Lower leg skin (tissue), 3 donors: ENCODE results near the gene COLGALT1.

Experiments
- POLR2A ChIP-seq, 2 donors: fragments of 450-650 bp; IDR thresholded peaks; one replicate each; pipeline ENCODE4 v1.6.1; 2016 to 2017; ENCODE audit warnings: antibody characterized with exemption in 2 of 2, mild to moderate bottlenecking in 1 of 2, moderate library complexity in 1 of 2
- TF ChIP-seq, protein P1 (sequence below), 3 donors: fragments of 450-650 bp; IDR thresholded peaks; one replicate each; pipeline ENCODE4 v1.5.1; 2016; ENCODE audit warnings: antibody characterized with exemption in 3 of 3, mild to moderate bottlenecking in 3 of 3, moderate library complexity in 2 of 3

DNA sequence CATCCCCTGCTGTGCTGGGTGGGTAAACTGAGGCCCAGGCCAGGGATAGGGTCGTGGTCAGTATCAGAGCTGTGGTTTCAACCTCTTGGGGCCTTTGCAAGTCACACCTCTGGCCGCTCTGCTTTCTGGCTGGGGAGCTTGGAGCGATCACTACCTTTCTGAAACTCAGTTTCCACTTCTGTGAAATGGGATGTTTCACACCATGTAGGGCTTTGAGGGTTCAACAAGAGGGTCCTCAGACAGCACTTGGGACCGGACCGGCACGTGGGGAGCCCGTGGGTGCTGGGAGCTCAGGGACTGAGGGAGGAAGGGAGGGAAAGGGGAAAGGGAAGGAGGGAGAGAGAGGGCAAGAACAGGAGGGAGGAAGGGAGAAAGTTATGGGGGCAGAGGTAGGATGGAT lies 22.9 kb upstream of the COLGALT1 start:
- TF ChIP-seq, protein P1, sequence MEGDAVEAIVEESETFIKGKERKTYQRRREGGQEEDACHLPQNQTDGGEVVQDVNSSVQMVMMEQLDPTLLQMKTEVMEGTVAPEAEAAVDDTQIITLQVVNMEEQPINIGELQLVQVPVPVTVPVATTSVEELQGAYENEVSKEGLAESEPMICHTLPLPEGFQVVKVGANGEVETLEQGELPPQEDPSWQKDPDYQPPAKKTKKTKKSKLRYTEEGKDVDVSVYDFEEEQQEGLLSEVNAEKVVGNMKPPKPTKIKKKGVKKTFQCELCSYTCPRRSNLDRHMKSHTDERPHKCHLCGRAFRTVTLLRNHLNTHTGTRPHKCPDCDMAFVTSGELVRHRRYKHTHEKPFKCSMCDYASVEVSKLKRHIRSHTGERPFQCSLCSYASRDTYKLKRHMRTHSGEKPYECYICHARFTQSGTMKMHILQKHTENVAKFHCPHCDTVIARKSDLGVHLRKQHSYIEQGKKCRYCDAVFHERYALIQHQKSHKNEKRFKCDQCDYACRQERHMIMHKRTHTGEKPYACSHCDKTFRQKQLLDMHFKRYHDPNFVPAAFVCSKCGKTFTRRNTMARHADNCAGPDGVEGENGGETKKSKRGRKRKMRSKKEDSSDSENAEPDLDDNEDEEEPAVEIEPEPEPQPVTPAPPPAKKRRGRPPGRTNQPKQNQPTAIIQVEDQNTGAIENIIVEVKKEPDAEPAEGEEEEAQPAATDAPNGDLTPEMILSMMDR (IDR thresholded peaks at IDR 0.05) = no peak
- TF ChIP-seq POLR2A (IDR thresholded peaks at IDR 0.05) = no peak
